GM23338 (cell line): ENCODE measurements around the gene ZNF286A.

ENCODE experiments used
- CREB1 ChIP-seq: fragments of 250-450 bp; sonication (Bioruptor Pico); IDR thresholded peaks from 2 replicates; pipeline ENCODE4 v1.5.0; 2020; ENCODE audit warnings: low read depth, mild to moderate bottlenecking, moderate library complexity
- CTCF ChIP-seq, 2 experiments: fragments of 200-600 bp in 1 of 2; sonication (generic) in 1 of 2; conservative IDR thresholded peaks; 2 replicates each; pipeline versions ENCODE4 v1.5.1 to v1.6.1; 2016 to 2017; ENCODE audit warnings: antibody characterized with exemption in 2 of 2, low read depth in 2 of 2, mild to moderate bottlenecking in 2 of 2, moderate library complexity in 1 of 2
- ETS1 ChIP-seq: IDR thresholded peaks from 2 replicates; pipeline ENCODE4 v1.6.1; 2016; ENCODE audit warnings: antibody characterized with exemption
- EZH2 ChIP-seq: fragments of 200-600 bp; sonication (generic); IDR thresholded peaks from one replicate; pipeline ENCODE4 v1.8.0; 2017; ENCODE audit warnings: antibody characterized with exemption, mild to moderate bottlenecking, low read depth; ENCODE audit not compliant: unreplicated experiment
- EZH2phosphoT487 ChIP-seq: fragments of 200-600 bp; sonication (generic); IDR thresholded peaks from one replicate; pipeline ENCODE4 v1.8.1; 2018; ENCODE audit warnings: antibody characterized with exemption; ENCODE audit not compliant: unreplicated experiment
- JUNB ChIP-seq: IDR thresholded peaks from one replicate; pipeline ENCODE4 v1.6.1; 2016; ENCODE audit warnings: antibody characterized with exemption; ENCODE audit not compliant: unreplicated experiment
- NANOG ChIP-seq: IDR thresholded peaks from 2 replicates; pipeline ENCODE4 v1.6.1; 2016; ENCODE audit warnings: antibody characterized with exemption, borderline replicate concordance
- POLR2AphosphoS5 ChIP-seq: IDR thresholded peaks from 2 replicates; pipeline ENCODE4 v1.6.1; 2016; ENCODE audit warnings: antibody characterized with exemption, low read depth
- STAT1 ChIP-seq: IDR thresholded peaks from one replicate; pipeline ENCODE4 v1.6.1; 2016; ENCODE audit warnings: antibody characterized with exemption; ENCODE audit not compliant: unreplicated experiment
- ZNF114 ChIP-seq: fragments of 250-450 bp; sonication (Bioruptor Pico); IDR thresholded peaks from 2 replicates; pipeline ENCODE4 v1.5.0; 2020; ENCODE audit warnings: mild to moderate bottlenecking, moderate library complexity
- ZNF331 ChIP-seq: fragments of 250-450 bp; sonication (Bioruptor Pico); IDR thresholded peaks from 2 replicates; pipeline ENCODE4 v1.5.0; 2020; ENCODE audit warnings: low read depth, mild to moderate bottlenecking, moderate library complexity
- TF ChIP-seq, protein P1 (sequence below): IDR thresholded peaks from one replicate; pipeline ENCODE4 v1.6.1; 2018; ENCODE audit warnings: antibody characterized with exemption; ENCODE audit not compliant: unreplicated experiment

- TF ChIP-seq EZH2, result no peak
- no peak for TF ChIP-seq CTCF (conservative IDR thresholded peaks at IDR 0.05; ENCODE audit: low read depth in 2 of 2)
- no peak for TF ChIP-seq EZH2phosphoT487
- TF ChIP-seq ZNF114 (CRISPR knock-in tag), result no peak
- TF ChIP-seq POLR2AphosphoS5, result no peak
- TF ChIP-seq, protein P1, sequence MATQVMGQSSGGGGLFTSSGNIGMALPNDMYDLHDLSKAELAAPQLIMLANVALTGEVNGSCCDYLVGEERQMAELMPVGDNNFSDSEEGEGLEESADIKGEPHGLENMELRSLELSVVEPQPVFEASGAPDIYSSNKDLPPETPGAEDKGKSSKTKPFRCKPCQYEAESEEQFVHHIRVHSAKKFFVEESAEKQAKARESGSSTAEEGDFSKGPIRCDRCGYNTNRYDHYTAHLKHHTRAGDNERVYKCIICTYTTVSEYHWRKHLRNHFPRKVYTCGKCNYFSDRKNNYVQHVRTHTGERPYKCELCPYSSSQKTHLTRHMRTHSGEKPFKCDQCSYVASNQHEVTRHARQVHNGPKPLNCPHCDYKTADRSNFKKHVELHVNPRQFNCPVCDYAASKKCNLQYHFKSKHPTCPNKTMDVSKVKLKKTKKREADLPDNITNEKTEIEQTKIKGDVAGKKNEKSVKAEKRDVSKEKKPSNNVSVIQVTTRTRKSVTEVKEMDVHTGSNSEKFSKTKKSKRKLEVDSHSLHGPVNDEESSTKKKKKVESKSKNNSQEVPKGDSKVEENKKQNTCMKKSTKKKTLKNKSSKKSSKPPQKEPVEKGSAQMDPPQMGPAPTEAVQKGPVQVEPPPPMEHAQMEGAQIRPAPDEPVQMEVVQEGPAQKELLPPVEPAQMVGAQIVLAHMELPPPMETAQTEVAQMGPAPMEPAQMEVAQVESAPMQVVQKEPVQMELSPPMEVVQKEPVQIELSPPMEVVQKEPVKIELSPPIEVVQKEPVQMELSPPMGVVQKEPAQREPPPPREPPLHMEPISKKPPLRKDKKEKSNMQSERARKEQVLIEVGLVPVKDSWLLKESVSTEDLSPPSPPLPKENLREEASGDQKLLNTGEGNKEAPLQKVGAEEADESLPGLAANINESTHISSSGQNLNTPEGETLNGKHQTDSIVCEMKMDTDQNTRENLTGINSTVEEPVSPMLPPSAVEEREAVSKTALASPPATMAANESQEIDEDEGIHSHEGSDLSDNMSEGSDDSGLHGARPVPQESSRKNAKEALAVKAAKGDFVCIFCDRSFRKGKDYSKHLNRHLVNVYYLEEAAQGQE, result no peak
- no peak for TF ChIP-seq JUNB
- no peak for TF ChIP-seq CREB1
- no peak for TF ChIP-seq NANOG
- no peak for TF ChIP-seq STAT1
- no peak for TF ChIP-seq ETS1
- no peak for TF ChIP-seq ZNF331 (CRISPR knock-in tag)
Observed at GRCh38 chr17:15744885-15745284, 45.3 kb downstream of the ZNF286A start.
